HG02571 (cell line): Measurements from ENCODE around the gene TTN.
"Not testable (repeated sequence)": the region's sequence is repeated elsewhere in the genome, so short reads cannot be mapped to it uniquely, and the experiment has no call there.

ENCODE experiments used
- ATAC-seq: cut with Tn5 transposase; IDR thresholded peaks from one replicate; pipeline ENCODE4 v1.9.1; 2021; ENCODE audit warnings: mild to moderate bottlenecking, moderate library complexity; ENCODE audit not compliant: unreplicated experiment

TTN gene

GRCh38 chr2:178677599-178677998 is 129.6 kb downstream of the TTN start:
- ATAC-seq: no peak

DNA sequence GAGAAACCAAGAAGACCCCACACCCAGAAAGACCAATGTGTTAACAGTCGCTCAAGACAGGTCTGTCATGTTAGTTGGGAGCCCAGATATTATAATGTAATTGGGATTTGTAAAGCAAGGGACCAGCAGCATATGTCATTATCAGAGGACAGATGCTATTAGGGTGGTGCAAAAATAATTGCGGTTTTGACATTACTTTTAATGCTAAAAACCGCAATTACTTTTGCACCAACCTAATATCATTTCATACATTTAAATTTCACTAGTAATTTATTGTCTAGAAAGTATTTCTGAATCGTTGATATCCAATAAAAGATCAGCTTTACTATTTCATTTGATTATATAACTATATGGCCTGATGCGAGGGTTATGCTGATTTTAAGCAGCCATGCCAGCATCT is 131.2 kb downstream of the TTN start:
- no peak for ATAC-seq

DNA sequence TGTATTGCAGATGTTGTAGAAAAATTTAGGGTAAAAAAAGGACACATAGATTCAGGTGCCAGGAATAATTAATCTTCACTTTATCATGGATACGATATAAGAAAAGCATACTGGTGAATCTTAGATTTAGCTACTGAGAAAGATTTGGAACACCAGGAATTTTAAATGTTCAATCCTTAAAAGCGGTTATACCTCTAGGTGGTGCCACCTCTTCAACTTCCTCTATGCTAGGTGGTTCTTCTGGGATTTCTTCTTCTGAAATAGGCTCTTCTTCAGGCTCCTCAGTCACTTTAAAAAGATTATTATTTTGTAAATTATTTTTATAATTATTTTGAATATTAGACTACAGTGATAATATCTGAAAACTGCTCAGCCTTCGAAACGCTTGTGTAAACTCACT is 133.1 kb downstream of the TTN start:
- no peak for ATAC-seq

- no peak for ATAC-seq
Observed at GRCh38 chr2:178666458-178666857, 140.8 kb downstream of the TTN start.

- not testable (repeated sequence) for ATAC-seq
Observed at GRCh38 chr2:178658480-178658879, 148.7 kb downstream of the TTN start.

DNA sequence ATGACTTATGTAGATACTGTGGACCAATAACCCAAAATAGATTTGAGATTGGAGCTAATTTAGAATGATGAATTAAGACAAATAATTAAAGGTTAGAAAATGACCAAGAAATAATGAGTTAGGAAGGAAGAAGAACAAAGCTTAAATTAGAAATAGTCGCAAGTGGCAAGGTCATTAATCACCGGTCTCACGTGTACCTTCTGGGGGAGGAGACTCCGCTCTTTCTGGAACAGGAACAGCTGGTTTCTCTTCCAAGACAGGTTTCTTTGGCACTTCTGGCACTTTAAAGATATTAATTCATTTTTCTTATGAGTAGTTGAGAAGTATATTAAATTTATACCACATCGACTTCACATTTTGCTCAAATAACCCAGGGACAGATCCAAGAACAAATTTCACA is 156.7 kb downstream of the TTN start:
- no peak for ATAC-seq

DNA sequence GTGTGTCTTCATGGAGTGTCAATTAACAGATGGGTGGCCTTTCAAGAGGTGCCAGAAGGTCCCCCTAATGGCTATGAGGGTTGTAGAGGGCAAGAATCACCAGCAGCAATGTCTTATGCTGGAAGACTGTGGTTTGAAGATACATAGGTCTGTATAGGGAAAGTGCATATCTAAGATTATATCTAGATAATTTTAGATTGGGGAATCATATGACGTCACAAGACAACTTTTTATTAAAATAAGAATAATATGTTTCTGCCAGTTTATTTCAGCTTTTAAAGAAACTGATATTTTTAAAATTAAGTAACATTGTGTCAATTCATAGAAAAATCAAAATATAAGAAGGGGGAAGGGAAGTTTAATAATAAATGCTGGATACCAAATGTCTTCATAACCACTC is 162.3 kb downstream of the TTN start:
- no peak for ATAC-seq

GRCh38 chr2:178641498-178641897 is 165.7 kb downstream of the TTN start:
- ATAC-seq: no peak

- ATAC-seq: no peak
Observed at GRCh38 chr2:178635897-178636296, 171.3 kb downstream of the TTN start.

DNA sequence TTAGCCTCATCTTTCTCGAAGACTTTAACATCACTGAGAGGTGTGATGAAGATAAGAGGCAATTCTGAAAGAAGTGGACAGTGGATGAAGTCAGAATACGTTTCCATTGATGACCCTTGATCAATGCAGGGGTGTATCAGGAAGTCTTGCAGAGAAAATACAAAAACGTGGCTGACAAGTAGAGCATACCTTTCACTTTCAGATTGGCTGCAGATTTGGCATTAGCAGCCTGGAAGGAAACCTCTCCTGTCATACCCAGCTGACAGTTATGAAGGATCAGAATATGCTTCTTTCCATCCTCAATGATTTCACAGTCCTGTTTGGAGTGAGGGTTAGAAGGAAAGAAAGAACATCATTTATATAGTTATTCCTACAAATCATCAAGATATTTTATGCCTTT is 174.5 kb downstream of the TTN start:
- ATAC-seq: no peak

DNA sequence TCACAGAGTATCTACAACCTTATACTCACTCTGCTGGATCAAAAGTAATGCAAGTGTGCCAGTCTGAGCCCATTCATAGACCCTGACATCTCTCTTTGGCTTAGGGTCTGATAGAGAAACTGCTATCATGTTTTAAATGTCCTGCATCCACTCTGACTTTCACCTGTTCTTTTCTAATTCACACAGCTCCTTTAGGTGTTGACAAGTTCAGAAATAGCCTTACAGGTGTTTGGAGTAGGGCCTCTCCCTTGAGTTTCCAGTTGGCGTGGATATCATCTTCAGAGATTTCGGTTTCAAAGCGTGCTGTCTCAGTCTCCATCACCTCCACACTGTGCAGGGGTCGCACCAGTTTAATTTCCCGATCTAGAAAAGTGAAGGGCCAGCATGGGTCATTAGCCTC is 176.6 kb downstream of the TTN start:
- no peak for ATAC-seq

DNA sequence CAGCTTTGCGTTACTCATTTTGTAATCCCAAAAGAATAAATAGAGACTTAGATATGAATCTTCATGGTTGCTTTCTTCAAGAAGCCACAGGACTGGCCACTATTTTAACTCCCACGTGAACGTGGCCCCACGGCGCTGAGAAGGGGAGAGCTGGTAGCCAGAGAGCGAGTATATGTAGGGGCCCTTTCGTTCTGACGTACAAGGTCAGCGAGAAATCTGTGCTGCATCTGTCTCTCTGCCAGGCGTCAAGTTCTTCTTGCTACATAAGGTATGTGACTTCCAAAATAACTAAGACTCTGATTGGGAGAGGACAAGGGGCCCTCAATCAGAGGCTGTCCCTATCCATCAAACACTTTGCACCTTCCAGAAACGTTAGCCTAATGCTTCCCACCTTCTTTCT is 177.8 kb downstream of the TTN start:
- ATAC-seq: no peak

- ATAC-seq: no peak
Observed at GRCh38 chr2:178628605-178629004, 178.6 kb downstream of the TTN start.

DNA sequence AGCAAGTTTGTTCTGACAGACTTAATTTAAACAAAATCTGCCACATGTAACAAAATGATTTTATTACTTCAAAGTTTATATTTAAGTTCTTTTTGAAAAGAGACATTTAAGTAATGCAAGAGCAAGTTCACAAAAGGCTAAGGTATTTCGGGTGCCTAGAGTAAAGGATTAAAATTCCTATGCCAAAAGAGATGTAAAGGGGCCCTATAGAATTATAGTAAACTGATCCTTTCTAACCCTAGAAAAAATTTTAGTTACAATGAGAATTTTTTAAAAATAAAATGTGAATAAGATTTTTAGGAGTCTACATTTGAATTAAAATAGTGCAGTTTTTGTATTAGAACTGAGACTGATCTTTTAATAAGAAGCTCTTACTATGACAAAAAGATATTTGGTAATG is 179.8 kb downstream of the TTN start:
- no peak for ATAC-seq

GRCh38 chr2:178615969-178616368 is 191.3 kb downstream of the TTN start:
- ATAC-seq: no peak

GRCh38 chr2:178602901-178603300 is 204.3 kb downstream of the TTN start:
- ATAC-seq: no peak

- no peak for ATAC-seq
Observed at GRCh38 chr2:178592655-178593054, 214.6 kb downstream of the TTN start.

GRCh38 chr2:178589335-178589734 is 217.9 kb downstream of the TTN start:
- no peak for ATAC-seq

DNA sequence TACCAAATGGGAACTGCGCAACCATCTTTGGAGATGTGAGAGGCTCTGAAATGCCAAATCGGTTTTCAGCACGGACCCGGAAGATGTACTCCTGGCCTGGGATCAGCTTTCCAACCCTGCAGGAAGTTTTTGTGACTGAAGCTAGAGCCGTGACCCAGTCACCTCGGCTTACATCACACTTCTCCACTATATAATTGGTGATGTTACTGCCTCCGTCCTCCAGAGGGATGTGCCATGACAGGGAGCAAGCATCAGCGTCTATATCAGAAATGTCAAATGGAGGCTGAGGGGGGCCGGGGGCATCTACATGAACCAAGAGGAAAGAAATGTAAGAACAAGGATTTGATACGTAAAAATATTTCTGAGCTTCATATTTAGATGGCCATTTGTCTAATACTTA is 222.6 kb downstream of the TTN start:
- no peak for ATAC-seq

- no peak for ATAC-seq
Observed at GRCh38 chr2:178579006-178579405, 228.2 kb downstream of the TTN start.

DNA sequence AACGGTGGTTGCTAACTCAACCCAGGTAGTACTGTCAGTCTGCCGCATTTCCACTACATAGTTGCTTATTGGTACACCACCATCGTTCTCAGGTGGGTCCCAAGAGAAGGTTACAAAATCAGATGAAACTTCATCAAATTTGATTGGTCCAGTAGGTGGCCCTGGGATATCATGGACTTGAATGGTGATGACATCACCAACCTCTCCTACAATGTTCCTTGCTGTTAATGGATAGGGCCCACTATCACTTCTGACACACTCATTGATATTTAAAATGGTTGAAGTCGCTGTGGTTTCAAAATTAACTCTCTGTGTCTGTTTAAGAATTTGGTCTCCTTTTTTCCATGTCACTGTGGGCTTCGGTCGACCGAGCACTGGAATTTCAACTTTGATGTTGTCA is 232.4 kb downstream of the TTN start:
- ATAC-seq: no peak

- no peak for ATAC-seq
Observed at GRCh38 chr2:178568227-178568626, 239.0 kb downstream of the TTN start.

DNA sequence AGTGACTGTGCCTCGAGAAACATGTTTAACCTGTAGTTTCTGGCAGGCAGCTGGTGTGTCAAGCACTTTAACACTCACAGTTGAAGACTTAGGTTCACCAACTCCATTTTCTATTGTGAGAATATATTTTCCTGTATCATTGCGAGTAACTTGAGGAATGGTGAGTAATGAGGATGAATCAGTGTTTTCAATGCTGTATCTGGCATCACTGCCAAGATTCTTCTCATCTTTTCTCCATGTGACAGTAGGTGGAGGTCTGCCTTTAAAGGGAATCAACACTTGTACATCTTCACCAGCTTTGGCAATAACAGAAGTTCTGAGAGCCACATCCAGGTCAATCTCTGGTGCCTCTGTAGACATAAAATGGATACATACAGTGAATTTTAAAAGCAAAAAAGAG is 254.2 kb downstream of the TTN start:
- ATAC-seq: no peak

- no peak for ATAC-seq
Observed at GRCh38 chr2:178550352-178550751, 256.9 kb downstream of the TTN start.
